ENCODE measurements around the gene FNDC10. TPM values are rescaled to one million over a fixed set of nuclear protein-coding genes. Genes with fewer than 3 reads are reported as not detected.
A peak's percentile ranks its signal among the peaks of the same experiment; 100 is the strongest.

Gene FNDC10
- total RNA-seq, 1 donor, result 5.9 TPM

DNA sequence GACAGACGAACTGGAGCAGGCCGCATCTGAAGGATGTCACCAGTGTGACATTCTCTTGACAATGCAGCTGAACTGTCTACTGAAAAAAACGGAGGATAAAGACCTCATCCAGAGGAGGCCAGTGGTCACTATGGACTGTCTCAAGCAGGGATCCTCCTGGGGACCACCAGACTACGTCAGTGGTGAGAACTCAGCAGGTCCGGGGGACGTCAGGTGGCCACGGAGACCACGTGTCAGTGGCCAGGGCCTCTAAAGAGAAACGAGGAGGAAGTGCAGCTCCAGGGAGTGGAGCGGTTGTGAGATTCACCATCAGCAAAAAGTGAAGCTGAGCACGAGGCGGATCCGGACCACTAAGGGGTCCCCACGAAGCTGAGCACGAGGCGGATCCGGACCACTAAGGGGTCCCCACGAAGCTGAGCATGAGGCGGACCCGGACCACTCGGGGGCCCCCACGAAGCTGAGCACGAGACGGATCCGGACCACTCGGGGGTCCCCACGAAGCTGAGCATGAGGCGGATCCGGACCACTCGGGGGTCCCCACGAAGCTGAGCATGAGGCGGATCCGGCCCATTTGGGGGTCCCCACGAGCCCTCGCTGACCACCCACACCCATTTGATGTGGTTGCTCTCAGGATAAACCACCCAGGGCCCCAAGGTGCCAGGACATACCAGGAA lies 46.0 kb downstream of the FNDC10 start:
- TF ChIP-seq, protein P1, sequence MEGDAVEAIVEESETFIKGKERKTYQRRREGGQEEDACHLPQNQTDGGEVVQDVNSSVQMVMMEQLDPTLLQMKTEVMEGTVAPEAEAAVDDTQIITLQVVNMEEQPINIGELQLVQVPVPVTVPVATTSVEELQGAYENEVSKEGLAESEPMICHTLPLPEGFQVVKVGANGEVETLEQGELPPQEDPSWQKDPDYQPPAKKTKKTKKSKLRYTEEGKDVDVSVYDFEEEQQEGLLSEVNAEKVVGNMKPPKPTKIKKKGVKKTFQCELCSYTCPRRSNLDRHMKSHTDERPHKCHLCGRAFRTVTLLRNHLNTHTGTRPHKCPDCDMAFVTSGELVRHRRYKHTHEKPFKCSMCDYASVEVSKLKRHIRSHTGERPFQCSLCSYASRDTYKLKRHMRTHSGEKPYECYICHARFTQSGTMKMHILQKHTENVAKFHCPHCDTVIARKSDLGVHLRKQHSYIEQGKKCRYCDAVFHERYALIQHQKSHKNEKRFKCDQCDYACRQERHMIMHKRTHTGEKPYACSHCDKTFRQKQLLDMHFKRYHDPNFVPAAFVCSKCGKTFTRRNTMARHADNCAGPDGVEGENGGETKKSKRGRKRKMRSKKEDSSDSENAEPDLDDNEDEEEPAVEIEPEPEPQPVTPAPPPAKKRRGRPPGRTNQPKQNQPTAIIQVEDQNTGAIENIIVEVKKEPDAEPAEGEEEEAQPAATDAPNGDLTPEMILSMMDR (IDR thresholded peaks at IDR 0.05; ENCODE audit: insufficient read depth, low read length), result no peak
- DNase-seq (ENCODE audit: low read depth), result no peak
- H3K4me3 ChIP-seq (ENCODE audit: low read depth, low read length), result no peak overlapping the region

DNA sequence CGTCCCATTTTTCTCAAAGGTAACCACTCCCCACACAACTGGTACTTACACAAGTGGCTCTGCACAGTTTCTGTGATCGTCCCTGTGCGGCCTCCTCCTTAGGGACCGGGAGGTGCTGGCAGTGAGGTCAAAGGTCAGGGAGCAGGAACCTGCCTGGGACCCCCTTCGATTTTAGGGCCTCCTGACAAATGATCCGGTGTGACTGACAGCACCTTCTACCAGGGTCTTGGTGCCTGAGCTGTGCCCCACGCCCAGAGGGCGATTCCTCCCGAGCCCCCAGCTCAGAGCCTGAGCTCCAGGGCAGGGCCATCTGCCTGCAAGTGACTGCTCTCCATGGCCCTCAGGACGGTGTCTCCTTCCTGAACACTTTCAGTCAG lies 47.7 kb downstream of the FNDC10 start:
- no peak overlapping the region for H3K4me3 ChIP-seq (ENCODE audit: low read depth, low read length)
- no peak for DNase-seq (ENCODE audit: low read depth)
- TF ChIP-seq, protein P1 (IDR thresholded peaks at IDR 0.05; ENCODE audit: insufficient read depth, low read length), result no peak

DNA sequence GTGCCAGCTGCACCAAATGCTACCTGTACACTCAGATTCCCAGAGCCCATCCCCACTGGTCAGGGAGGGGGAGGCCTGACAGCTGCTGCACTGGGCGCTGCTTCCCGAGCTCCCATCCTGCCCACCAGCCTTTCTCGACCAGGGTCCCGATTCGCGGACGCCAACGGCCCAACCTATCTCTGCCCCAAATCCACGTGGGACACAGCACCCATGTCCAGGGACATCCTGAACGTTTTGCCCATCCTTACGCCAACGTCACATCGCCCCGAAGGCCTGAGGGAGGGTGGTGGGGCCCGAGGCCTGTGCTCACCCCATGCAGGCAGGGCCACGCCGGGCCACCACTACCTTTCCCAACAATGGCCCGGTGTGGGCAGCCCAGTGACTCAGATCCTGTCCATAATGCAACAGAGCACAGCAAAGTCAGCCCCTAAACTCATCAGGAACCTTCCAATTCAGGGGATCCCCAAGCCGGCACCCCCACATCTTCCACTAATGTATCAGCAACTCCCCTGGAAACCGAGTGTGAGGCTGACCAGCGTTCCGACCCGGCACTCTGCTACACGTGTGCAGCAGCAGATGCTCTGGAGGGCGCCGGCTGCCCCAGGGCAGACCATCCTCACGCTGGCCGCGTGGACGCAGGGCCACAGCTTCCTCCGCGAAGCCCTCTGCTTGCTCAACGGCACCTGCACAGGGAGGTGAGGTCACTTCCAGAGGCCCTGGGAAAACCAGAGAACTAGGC lies 48.2 kb downstream of the FNDC10 start:
- TF ChIP-seq, protein P1 (IDR thresholded peaks at IDR 0.05; ENCODE audit: insufficient read depth, low read length), result no peak
- no peak overlapping the region for H3K4me3 ChIP-seq (ENCODE audit: low read depth, low read length)
- DNase-seq (ENCODE audit: low read depth), result no peak

DNA sequence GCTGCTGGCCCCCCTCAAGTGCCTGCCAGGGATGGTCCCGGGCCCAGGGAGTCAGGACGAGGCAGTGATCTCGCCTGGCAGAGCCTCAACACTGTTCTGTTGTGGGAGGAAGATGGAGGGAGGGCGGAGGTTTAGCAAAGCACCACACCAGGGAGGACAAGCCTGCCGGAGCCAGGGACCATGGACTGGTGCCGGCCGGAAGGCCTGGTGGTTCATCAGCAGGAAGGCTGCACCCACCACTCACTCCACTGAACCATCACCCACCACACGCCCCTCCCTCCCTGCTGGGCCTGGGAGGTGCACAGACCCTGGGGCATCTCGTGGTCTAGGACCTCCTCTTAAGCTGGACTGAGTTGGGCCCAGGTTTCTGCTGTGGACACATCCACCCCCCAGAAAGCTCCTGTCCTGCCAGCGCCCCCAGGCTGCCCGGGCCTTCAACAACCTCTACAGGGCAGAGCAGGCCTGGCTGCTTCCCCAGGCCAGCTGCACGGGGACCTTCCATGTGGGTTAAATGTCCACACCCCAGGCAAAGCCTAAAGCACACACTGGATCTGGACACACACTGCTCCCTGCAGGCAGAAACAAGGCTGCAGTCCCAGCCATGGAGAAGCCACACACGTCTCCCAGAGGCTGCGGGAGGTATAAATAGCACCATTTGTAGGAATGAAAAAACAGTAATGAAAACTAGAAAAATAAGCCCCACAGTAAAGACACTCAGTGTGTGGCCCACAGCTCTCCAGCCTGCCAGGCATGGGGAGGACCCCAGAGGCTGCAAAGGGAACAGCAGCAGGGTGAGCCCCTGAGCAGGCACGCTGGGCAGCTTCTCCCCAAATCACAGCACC lies 49.1 kb downstream of the FNDC10 start:
- TF ChIP-seq, protein P1 (IDR thresholded peaks at IDR 0.05; ENCODE audit: insufficient read depth, low read length), result peak; percentile 61
- DNase-seq (ENCODE audit: low read depth), result peak; percentile 64
- H3K4me3 ChIP-seq (ENCODE audit: low read depth, low read length), result no peak overlapping the region

DNA sequence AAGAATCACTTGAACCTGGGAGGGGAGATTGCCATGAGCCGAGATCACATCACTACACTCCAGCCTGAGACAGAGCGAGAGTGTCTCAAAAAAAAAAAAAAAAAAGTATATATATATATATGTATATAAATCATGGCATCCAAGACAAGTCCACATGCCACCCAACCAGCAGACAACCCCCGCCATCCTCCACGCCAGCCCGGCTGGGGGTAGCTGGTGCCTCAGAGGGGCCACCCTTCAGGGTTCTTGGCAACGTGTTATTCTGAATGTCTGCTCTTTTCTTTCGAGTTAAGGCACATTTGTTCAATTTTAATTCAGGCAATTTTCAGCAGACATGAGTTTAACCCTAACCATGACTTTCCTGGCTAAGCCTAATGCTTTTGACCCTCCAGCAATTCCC lies 49.8 kb downstream of the FNDC10 start:
- TF ChIP-seq, protein P1 (IDR thresholded peaks at IDR 0.05; ENCODE audit: insufficient read depth, low read length), result no peak
- no peak for DNase-seq (ENCODE audit: low read depth)
- no peak overlapping the region for H3K4me3 ChIP-seq (ENCODE audit: low read depth, low read length)

DNA sequence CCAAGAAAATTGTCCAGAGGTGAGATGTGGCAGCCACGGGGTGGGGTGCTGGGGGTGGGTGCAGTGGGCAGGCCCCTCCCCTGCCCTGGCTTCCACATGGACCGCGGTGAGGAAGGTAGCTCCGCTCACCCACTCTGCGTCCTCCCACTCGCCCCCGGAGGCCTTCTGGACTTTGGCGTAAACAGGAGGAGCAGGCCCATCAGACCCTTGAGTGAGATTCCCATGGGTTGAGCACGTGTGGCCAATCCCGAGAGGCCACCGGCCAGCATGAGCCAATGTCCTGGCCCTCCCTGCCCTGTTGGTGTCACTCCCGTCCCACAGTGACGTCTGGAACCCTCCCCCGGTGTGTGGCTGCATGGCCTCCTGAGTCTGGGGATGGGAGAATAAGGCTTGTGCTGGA lies 51.3 kb downstream of the FNDC10 start:
- TF ChIP-seq, protein P1 (IDR thresholded peaks at IDR 0.05; ENCODE audit: insufficient read depth, low read length), result no peak
- no peak for DNase-seq (ENCODE audit: low read depth)
- no peak overlapping the region for H3K4me3 ChIP-seq (ENCODE audit: low read depth, low read length)

Other genes starting within 250 kb of the FNDC10 start
- 367 and 605 TPM in 2 replicates for gene MXRA8, start 241.6 kb downstream of the FNDC10 start, total RNA-seq (ENCODE audit: low replicate concordance)
- 71.1 and 82.0 TPM in 2 replicates for gene AURKAIP1, start 224.9 kb downstream of the FNDC10 start, total RNA-seq (ENCODE audit: low replicate concordance)
- 102 and 133 TPM in 2 replicates for gene CCNL2, start 200.8 kb downstream of the FNDC10 start, total RNA-seq (ENCODE audit: low replicate concordance)
- gene MRPL20, start 192.8 kb downstream of the FNDC10 start, total RNA-seq (ENCODE audit: low replicate concordance), result 104 and 123 TPM in 2 replicates
- gene ANKRD65, start 178.9 kb downstream of the FNDC10 start, total RNA-seq (ENCODE audit: low replicate concordance), result 1.7 and 2.4 TPM in 2 replicates
- 1.8 and 2.9 TPM in 2 replicates for gene VWA1, start 164.4 kb downstream of the FNDC10 start, total RNA-seq (ENCODE audit: low replicate concordance)
- under 0.01 TPM in 1 of 2 replicates, not detected in the other for gene ATAD3C, start 150.4 kb downstream of the FNDC10 start, total RNA-seq (ENCODE audit: low replicate concordance)
- gene ATAD3B, start 128.4 kb downstream of the FNDC10 start, total RNA-seq (ENCODE audit: low replicate concordance), result 5.2 and 15.7 TPM in 2 replicates
- 28.0 and 35.6 TPM in 2 replicates for gene ATAD3A, start 88.0 kb downstream of the FNDC10 start, total RNA-seq (ENCODE audit: low replicate concordance)
- gene TMEM240, start 59.5 kb downstream of the FNDC10 start, total RNA-seq (ENCODE audit: low replicate concordance), result 0.82 and 3.6 TPM in 2 replicates
- gene SSU72, start 25.3 kb downstream of the FNDC10 start, total RNA-seq (ENCODE audit: low replicate concordance), result 42.8 and 78.2 TPM in 2 replicates
- gene MIB2, start 15.4 kb upstream of the FNDC10 start, total RNA-seq (ENCODE audit: low replicate concordance), result 37.7 and 62.1 TPM in 2 replicates
- gene MMP23B, start 32.0 kb upstream of the FNDC10 start, total RNA-seq (ENCODE audit: low replicate concordance), result 13.5 and 35.2 TPM in 2 replicates
- 10.5 and 21.6 TPM in 2 replicates for gene CDK11B, start 58.9 kb upstream of the FNDC10 start, total RNA-seq (ENCODE audit: low replicate concordance)
- 37.6 and 54.8 TPM in 2 replicates for gene SLC35E2B, start 92.7 kb upstream of the FNDC10 start, total RNA-seq (ENCODE audit: low replicate concordance)
- 9.8 and 26.5 TPM in 2 replicates for gene CDK11A, start 124.2 kb upstream of the FNDC10 start, total RNA-seq (ENCODE audit: low replicate concordance)
- gene NADK, start 178.3 kb upstream of the FNDC10 start, total RNA-seq (ENCODE audit: low replicate concordance), result 38.6 and 45.6 TPM in 2 replicates